SK-N-SH treated with all-trans-retinoic acid at 6 μM for 48 hours (cell line): ENCODE data around the gene PEMT.

Source experiments
- ATAC-seq: fragments of 200-7000 bp; cut with Tn5 transposase; 3 replicates; pipeline ENCODE4 v1.9.1; 2020; ENCODE audit warnings: mild to moderate bottlenecking, moderate library complexity
- ARNTL ChIP-seq: fragments of 450-650 bp; formaldehyde crosslinking; IDR thresholded peaks from 2 replicates; pipeline ENCODE4 v1.5.0; 2020; ENCODE audit warnings: low read depth, mild to moderate bottlenecking, moderate library complexity, borderline replicate concordance
- BACH2 ChIP-seq: fragments of 250-450 bp; sonication (Bioruptor Pico); IDR thresholded peaks from 2 replicates; pipeline ENCODE4 v1.9.0; 2021; ENCODE audit warnings: mild to moderate bottlenecking, borderline replicate concordance
- CSDC2 ChIP-seq: fragments of 250-450 bp; sonication (Bioruptor Pico); IDR thresholded peaks from 2 replicates; pipeline ENCODE4 v1.5.0; 2020; ENCODE audit warnings: mild to moderate bottlenecking, moderate library complexity
- GLIS3 ChIP-seq: fragments of 250-450 bp; sonication (Bioruptor Pico); IDR thresholded peaks from 2 replicates; pipeline ENCODE4 v1.5.0; 2020; ENCODE audit warnings: mild to moderate bottlenecking, moderate library complexity
- ISL1 ChIP-seq: fragments of 250-450 bp; sonication (Bioruptor Pico); IDR thresholded peaks from 2 replicates; pipeline ENCODE4 v2.1.2; 2022; ENCODE audit warnings: mild to moderate bottlenecking, moderate library complexity
- OSR1 ChIP-seq: fragments of 250-450 bp; sonication (Bioruptor Pico); IDR thresholded peaks from 2 replicates; pipeline ENCODE4 v1.8.0; 2022; ENCODE audit warnings: moderate library complexity, mild to moderate bottlenecking, inconsistent platforms
- PPARA ChIP-seq: fragments of 250-450 bp; sonication (Bioruptor Pico); IDR thresholded peaks from 2 replicates; pipeline ENCODE4 v1.5.0; 2020; ENCODE audit warnings: mild to moderate bottlenecking, borderline replicate concordance
- RARB ChIP-seq: fragments of 250-450 bp; sonication (Bioruptor Pico); IDR thresholded peaks from 2 replicates; pipeline ENCODE4 v1.8.0; 2021; ENCODE audit warnings: mild to moderate bottlenecking, moderate library complexity
- SNAI2 ChIP-seq: fragments of 250-450 bp; sonication (Bioruptor Pico); IDR thresholded peaks from 2 replicates; pipeline ENCODE4 v1.5.0; 2020; ENCODE audit warnings: mild to moderate bottlenecking, moderate library complexity
- TCF4 ChIP-seq: fragments of 250-450 bp; sonication (Bioruptor Pico); IDR thresholded peaks from 2 replicates; pipeline ENCODE4 v1.8.0; 2021; ENCODE audit warnings: mild to moderate bottlenecking, moderate library complexity, borderline replicate concordance
- TOX ChIP-seq: fragments of 250-450 bp; sonication (Bioruptor Pico); IDR thresholded peaks from 2 replicates; pipeline ENCODE4 v1.8.0; 2021; ENCODE audit warnings: mild to moderate bottlenecking, moderate library complexity, borderline replicate concordance
- ZC3H10 ChIP-seq: fragments of 250-450 bp; sonication (Bioruptor Pico); IDR thresholded peaks from 2 replicates; pipeline ENCODE4 v1.5.1; 2021; ENCODE audit warnings: mild to moderate bottlenecking, moderate library complexity
- ZFP3 ChIP-seq: fragments of 250-450 bp; sonication (Bioruptor Pico); IDR thresholded peaks from 2 replicates; pipeline ENCODE4 v1.5.0; 2020; ENCODE audit warnings: mild to moderate bottlenecking, moderate library complexity
- ZFP30 ChIP-seq: fragments of 450-650 bp; formaldehyde crosslinking; IDR thresholded peaks from 2 replicates; pipeline ENCODE4 v1.5.0; 2022; ENCODE audit warnings: mild to moderate bottlenecking, moderate library complexity
- ZNF565 ChIP-seq: fragments of 450-650 bp; formaldehyde crosslinking; conservative IDR thresholded peaks from 2 replicates; pipeline ENCODE4 v1.5.0; 2020; ENCODE audit warnings: low read depth, mild to moderate bottlenecking, moderate library complexity
- ZNF70 ChIP-seq: fragments of 450-650 bp; formaldehyde crosslinking; IDR thresholded peaks from 2 replicates; pipeline ENCODE4 v1.5.0; 2020; ENCODE audit warnings: mild to moderate bottlenecking, moderate library complexity
- ZNF8 ChIP-seq: fragments of 450-650 bp; formaldehyde crosslinking; IDR thresholded peaks from 2 replicates; pipeline ENCODE4 v1.5.0; 2020; ENCODE audit warnings: mild to moderate bottlenecking, moderate library complexity
- TF ChIP-seq, protein P1 (sequence below): fragments of 250-450 bp; sonication (Bioruptor Pico); IDR thresholded peaks from 2 replicates; pipeline ENCODE4 v1.8.0; 2020; ENCODE audit warnings: mild to moderate bottlenecking, moderate library complexity, borderline replicate concordance
- TF ChIP-seq, protein P2 (sequence below): fragments of 250-450 bp; sonication (Bioruptor Pico); IDR thresholded peaks from 2 replicates; pipeline ENCODE4 v1.5.1; 2021; ENCODE audit warnings: mild to moderate bottlenecking, moderate library complexity
- TF ChIP-seq, protein P3 (sequence below): fragments of 250-450 bp; sonication (Bioruptor Pico); IDR thresholded peaks from 2 replicates; pipeline ENCODE4 v1.5.1; 2020; ENCODE audit warnings: low read depth, mild to moderate bottlenecking, moderate library complexity
- TF ChIP-seq, protein P4 (sequence below): fragments of 250-450 bp; sonication (Bioruptor Pico); IDR thresholded peaks from 2 replicates; pipeline ENCODE4 v1.5.0; 2020; ENCODE audit warnings: mild to moderate bottlenecking, moderate library complexity

PEMT gene

DNA sequence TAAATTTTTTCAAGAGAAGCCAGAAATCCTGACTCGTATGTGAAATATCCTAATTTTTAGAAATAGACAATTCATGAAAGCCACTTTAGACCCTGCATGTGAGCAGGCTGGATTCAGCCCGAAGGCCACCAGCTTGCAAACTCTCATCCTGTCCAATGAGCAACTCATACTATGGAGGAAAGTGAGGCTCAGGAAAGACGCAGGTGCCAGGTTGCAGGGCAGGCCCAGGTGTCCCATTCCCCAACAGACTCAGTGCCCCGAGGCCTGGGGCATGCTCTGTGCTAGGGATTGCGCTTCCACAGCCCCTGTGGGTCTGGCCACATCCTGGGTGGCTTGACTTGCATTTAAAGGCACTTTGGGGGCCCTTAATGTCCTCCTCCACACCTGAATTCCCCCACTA, 78.6 kb downstream of the PEMT start (continued):
- TF ChIP-seq TOX (CRISPR knock-in tag) (no peak), OSR1 (no peak), ZNF8 (CRISPR knock-in tag) (no peak)

DNA sequence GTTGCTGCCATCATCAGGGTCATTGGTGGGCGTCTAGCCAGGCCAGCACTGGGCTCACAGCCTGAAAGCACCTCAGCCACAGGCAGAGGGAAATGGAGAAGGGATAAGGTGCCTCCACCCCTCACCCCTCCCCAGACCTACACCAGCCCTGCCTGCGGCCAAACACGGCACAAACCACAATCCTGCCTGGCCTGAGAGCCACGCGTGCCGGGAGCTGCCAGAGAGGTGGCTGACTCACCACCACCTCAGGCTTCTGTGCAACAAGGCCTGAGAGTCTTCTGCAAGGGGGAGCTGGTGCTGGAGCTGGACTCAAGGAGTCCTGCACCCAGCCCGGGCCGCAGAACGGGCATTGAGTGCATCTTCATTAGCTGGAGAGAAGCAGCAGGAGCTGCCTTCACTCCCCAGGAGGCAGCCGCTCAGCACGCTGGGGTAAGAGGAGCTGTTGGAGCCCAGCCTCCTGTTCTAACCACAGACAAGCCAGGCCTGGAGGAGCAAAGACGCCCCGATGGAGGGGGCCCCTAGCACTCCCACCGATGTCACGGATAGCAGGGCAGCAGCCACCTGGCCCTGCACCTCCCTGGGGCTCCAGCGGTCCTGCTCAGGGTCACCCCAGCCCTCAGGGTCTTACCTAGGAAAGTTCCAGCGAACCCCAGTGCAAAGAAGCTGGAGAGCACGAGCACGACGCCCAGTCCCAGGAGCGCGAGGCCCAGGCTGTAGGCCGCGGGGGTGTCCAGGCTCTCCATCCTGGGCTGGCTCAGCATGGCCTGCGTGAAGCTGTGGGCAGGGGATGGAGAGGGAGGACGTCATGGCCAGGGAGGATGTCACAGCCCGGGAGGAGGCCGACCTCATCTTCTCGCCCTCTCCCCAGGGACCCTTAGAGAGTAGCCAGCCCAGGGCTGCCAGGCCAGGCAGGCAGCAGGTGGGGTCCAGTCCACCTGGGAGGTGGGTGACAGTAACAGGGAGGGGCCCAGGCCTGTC, 79.3 kb downstream of the PEMT start:
- no peak for TF ChIP-seq TOX (CRISPR knock-in tag)
- no peak for TF ChIP-seq ZFP3 (CRISPR knock-in tag)
- TF ChIP-seq ZNF70 (CRISPR knock-in tag): no peak
- no peak for TF ChIP-seq SNAI2 (CRISPR knock-in tag)
- no peak for TF ChIP-seq ZC3H10 (CRISPR knock-in tag)
- no peak for TF ChIP-seq OSR1
- TF ChIP-seq ARNTL (CRISPR knock-in tag): no peak
- TF ChIP-seq BACH2 (CRISPR knock-in tag): no peak
- TF ChIP-seq, protein P1, sequence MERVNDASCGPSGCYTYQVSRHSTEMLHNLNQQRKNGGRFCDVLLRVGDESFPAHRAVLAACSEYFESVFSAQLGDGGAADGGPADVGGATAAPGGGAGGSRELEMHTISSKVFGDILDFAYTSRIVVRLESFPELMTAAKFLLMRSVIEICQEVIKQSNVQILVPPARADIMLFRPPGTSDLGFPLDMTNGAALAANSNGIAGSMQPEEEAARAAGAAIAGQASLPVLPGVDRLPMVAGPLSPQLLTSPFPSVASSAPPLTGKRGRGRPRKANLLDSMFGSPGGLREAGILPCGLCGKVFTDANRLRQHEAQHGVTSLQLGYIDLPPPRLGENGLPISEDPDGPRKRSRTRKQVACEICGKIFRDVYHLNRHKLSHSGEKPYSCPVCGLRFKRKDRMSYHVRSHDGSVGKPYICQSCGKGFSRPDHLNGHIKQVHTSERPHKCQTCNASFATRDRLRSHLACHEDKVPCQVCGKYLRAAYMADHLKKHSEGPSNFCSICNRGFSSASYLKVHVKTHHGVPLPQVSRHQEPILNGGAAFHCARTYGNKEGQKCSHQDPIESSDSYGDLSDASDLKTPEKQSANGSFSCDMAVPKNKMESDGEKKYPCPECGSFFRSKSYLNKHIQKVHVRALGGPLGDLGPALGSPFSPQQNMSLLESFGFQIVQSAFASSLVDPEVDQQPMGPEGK (CRISPR knock-in tag): no peak
- TF ChIP-seq ZNF565: no peak
- no peak for TF ChIP-seq ISL1 (CRISPR knock-in tag)
- TF ChIP-seq, protein P2, sequence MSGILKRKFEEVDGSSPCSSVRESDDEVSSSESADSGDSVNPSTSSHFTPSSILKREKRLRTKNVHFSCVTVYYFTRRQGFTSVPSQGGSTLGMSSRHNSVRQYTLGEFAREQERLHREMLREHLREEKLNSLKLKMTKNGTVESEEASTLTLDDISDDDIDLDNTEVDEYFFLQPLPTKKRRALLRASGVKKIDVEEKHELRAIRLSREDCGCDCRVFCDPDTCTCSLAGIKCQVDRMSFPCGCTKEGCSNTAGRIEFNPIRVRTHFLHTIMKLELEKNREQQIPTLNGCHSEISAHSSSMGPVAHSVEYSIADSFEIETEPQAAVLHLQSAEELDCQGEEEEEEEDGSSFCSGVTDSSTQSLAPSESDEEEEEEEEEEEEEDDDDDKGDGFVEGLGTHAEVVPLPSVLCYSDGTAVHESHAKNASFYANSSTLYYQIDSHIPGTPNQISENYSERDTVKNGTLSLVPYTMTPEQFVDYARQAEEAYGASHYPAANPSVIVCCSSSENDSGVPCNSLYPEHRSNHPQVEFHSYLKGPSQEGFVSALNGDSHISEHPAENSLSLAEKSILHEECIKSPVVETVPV (CRISPR knock-in tag): no peak
- no peak for TF ChIP-seq GLIS3 (CRISPR knock-in tag)
- ATAC-seq: peak; percentile 91

DNA sequence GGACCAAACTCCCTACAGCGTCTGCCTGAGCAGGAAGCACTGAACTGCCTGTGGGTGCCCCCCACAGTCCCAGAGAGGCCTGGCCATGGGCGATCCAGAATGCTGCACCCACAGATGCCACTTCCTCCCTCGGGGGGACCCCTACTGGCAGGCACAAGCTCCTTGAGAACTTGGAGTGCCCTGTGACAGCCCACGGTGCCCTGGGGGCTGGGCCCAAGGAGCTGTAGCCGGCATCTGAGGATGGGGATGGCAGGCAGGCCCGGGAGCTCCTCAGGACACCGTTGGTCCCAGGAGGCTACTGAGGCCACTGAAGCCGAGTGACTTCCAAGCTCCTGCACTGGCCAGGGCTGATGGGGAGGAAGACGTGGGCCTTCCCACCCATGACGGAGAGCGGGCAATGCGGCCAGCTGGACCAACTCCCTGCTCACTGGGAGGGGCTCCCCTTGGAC, 80.2 kb downstream of the PEMT start:
- TF ChIP-seq BACH2 (CRISPR knock-in tag) (no peak), ZFP30 (CRISPR knock-in tag) (no peak), RARB (CRISPR knock-in tag) (no peak), TCF4 (CRISPR knock-in tag) (no peak), ZC3H10 (CRISPR knock-in tag) (no peak), ARNTL (CRISPR knock-in tag) (no peak), GLIS3 (CRISPR knock-in tag) (no peak), ZFP3 (CRISPR knock-in tag) (no peak), PPARA (CRISPR knock-in tag) (no peak), SNAI2 (CRISPR knock-in tag) (no peak), ISL1 (CRISPR knock-in tag) (no peak), ZNF70 (CRISPR knock-in tag) (no peak), CSDC2 (CRISPR knock-in tag) (no peak), ZNF565 (no peak), ZNF8 (CRISPR knock-in tag) (no peak), TOX (CRISPR knock-in tag) (no peak)
- TF ChIP-seq, protein P2 (CRISPR knock-in tag): no peak
- TF ChIP-seq, protein P3, sequence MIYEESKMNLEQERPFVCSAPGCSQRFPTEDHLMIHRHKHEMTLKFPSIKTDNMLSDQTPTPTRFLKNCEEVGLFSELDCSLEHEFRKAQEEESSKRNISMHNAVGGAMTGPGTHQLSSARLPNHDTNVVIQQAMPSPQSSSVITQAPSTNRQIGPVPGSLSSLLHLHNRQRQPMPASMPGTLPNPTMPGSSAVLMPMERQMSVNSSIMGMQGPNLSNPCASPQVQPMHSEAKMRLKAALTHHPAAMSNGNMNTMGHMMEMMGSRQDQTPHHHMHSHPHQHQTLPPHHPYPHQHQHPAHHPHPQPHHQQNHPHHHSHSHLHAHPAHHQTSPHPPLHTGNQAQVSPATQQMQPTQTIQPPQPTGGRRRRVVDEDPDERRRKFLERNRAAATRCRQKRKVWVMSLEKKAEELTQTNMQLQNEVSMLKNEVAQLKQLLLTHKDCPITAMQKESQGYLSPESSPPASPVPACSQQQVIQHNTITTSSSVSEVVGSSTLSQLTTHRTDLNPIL: no peak
- TF ChIP-seq, protein P1 (CRISPR knock-in tag): no peak
- TF ChIP-seq, protein P4, sequence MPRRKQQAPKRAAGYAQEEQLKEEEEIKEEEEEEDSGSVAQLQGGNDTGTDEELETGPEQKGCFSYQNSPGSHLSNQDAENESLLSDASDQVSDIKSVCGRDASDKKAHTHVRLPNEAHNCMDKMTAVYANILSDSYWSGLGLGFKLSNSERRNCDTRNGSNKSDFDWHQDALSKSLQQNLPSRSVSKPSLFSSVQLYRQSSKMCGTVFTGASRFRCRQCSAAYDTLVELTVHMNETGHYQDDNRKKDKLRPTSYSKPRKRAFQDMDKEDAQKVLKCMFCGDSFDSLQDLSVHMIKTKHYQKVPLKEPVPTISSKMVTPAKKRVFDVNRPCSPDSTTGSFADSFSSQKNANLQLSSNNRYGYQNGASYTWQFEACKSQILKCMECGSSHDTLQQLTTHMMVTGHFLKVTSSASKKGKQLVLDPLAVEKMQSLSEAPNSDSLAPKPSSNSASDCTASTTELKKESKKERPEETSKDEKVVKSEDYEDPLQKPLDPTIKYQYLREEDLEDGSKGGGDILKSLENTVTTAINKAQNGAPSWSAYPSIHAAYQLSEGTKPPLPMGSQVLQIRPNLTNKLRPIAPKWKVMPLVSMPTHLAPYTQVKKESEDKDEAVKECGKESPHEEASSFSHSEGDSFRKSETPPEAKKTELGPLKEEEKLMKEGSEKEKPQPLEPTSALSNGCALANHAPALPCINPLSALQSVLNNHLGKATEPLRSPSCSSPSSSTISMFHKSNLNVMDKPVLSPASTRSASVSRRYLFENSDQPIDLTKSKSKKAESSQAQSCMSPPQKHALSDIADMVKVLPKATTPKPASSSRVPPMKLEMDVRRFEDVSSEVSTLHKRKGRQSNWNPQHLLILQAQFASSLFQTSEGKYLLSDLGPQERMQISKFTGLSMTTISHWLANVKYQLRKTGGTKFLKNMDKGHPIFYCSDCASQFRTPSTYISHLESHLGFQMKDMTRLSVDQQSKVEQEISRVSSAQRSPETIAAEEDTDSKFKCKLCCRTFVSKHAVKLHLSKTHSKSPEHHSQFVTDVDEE: no peak
- ATAC-seq: no peak
